GM18907 (cell line): Measurements from ENCODE around the gene MINK1.

Experiments used
- ATAC-seq: cut with Tn5 transposase; IDR thresholded peaks from one replicate; pipeline ENCODE4 v1.9.1; 2021; ENCODE audit warnings: mild to moderate bottlenecking, moderate library complexity; ENCODE audit not compliant: unreplicated experiment

MINK1 gene

GRCh38 chr17:4945176-4945943 lies 112.2 kb downstream of the MINK1 start:
- no peak for ATAC-seq

DNA sequence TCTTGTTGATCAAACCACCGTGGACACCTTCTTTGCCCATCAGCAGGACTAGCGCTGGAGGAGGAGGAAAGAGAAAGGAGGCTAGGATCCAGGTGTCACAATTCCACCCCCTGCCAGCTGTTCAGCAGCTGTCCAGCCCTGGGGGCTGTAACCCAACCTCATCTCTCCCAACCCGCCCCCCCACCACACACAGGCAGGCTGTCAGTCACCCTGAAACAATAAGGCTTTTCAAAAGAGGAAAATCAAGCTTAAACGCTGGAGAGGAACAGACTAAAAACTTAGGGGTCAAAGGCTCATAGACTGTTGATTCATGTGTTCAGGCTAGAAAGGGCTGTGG lies 112.8 kb downstream of the MINK1 start:
- ATAC-seq, result no peak

- ATAC-seq, result no peak
These were observed 113.3 kb downstream of the MINK1 start for GRCh38 chr17:4946312-4946976.

GRCh38 chr17:4947010-4947410 lies 113.9 kb downstream of the MINK1 start:
- ATAC-seq, result no peak
